SU-DHL-6 (cell line): ENCODE measurements around the gene EYS.

Source experiments
- EZH2phosphoT487 ChIP-seq: fragments of 200-600 bp; sonication (generic), shearing (Covaris generic); conservative IDR thresholded peaks from 2 replicates; pipeline ENCODE4 v1.6.1; 2018; ENCODE audit warnings: mild to moderate bottlenecking, antibody characterized with exemption, low read length, moderate library complexity, mixed read lengths
- TF ChIP-seq, protein P1 (sequence below): fragments of 200-600 bp; sonication (generic); IDR thresholded peaks from one replicate; pipeline ENCODE4 v1.5.1; 2017; ENCODE audit warnings: antibody characterized with exemption, mild to moderate bottlenecking, low read length, moderate library complexity; ENCODE audit not compliant: insufficient read depth, poor library complexity, severe bottlenecking

- TF ChIP-seq, protein P1, sequence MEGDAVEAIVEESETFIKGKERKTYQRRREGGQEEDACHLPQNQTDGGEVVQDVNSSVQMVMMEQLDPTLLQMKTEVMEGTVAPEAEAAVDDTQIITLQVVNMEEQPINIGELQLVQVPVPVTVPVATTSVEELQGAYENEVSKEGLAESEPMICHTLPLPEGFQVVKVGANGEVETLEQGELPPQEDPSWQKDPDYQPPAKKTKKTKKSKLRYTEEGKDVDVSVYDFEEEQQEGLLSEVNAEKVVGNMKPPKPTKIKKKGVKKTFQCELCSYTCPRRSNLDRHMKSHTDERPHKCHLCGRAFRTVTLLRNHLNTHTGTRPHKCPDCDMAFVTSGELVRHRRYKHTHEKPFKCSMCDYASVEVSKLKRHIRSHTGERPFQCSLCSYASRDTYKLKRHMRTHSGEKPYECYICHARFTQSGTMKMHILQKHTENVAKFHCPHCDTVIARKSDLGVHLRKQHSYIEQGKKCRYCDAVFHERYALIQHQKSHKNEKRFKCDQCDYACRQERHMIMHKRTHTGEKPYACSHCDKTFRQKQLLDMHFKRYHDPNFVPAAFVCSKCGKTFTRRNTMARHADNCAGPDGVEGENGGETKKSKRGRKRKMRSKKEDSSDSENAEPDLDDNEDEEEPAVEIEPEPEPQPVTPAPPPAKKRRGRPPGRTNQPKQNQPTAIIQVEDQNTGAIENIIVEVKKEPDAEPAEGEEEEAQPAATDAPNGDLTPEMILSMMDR, result no peak
- TF ChIP-seq EZH2phosphoT487, result no peak
These were observed 1323.7 kb downstream of the EYS start for GRCh38 chr6:64383277-64383676.
